ENCODE results near the gene BORCS6. TPM values are rescaled to one million over a fixed set of nuclear protein-coding genes. Genes with fewer than 3 reads are reported as not detected.
A peak's percentile ranks its signal among the peaks of the same experiment; 100 is the strongest.

Gene BORCS6
- total and polyA plus RNA-seq, 9 of the 15 experiments (the other 6 are each of a cell fraction or from before 2014, with no cell fraction given) = 0.01 to 7.4 (median 2.3) TPM

DNA sequence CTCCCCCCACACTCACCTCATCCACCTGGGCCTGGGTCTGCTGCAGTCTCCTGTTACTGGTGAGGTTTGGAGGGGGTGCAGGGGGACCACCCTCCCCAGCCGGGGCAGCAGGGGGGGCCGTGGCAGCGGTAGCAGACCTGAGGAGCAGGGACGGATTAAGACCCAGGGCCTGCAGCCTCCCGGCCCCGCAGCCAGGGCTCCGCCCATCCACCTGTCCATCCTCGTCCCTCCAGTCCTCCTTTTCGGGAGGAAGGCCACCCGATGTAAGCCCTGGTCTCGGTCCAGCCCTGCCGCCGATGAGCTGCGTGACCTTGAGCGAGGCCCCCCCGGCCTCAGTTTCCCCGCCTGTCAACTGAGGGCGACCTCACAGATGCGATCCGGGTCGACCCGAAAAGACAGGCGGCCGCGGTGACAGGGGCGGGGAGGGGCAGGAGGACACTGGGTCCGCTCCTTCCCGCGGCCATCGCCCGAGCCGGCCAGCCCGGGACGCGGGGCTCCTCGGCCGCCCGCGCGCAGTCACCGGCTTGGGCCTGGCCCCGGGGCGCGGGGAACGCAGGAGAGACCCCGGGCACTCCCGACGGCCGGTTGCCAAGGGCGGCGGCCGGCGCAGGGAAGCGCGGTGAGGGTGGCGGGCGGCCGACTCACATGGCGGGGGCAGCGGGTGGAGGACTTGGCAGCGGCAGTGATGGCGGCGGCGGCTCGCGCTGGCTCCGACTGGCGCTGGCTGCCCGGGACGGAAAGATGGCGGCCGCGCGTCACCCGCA is 27.6 kb downstream of the BORCS6 start, which contains the start of gene VAMP2 (continued):
- TF ChIP-seq CGGBP1 (CRISPR knock-in tag; IDR thresholded peaks at IDR 0.05) = no peak
- TF ChIP-seq MCM5 (IDR thresholded peaks at IDR 0.05; ENCODE audit: low read depth) = no peak
- no peak for TF ChIP-seq FOXK1 (CRISPR knock-in tag; IDR thresholded peaks at IDR 0.05; ENCODE audit: borderline replicate concordance)
- TF ChIP-seq CBFB (CRISPR knock-in tag; IDR thresholded peaks at IDR 0.05) = no peak
- no peak for TF ChIP-seq ZC3H8 (IDR thresholded peaks at IDR 0.05)
- TF ChIP-seq FOXP1 (CRISPR knock-in tag; IDR thresholded peaks at IDR 0.05) = 0 out of 2 replicates have a peak, but pooled peaks have one; percentile 60
- TF ChIP-seq ETS1 (conservative IDR thresholded peaks at IDR 0.05; ENCODE audit: control insufficient read depth, low read depth, low read length) = peak; percentile 53; the same call in 1 of the 2 replicates
- TF ChIP-seq GTF2B (IDR thresholded peaks at IDR 0.05; ENCODE audit: extremely low read depth, insufficient read length) = no peak
- peak; percentile 47; the same call in 1 of the 2 replicates for TF ChIP-seq EP400 (IDR thresholded peaks at IDR 0.05)
- no peak for TF ChIP-seq ZNF175 (CRISPR knock-in tag; IDR thresholded peaks at IDR 0.05; ENCODE audit: low read depth)
- TF ChIP-seq KLF16 (IDR thresholded peaks at IDR 0.05) = peak; percentile 90
- TF ChIP-seq ZNF143 (CRISPR knock-in tag; IDR thresholded peaks at IDR 0.05) = 0 out of 2 replicates have a peak, but pooled peaks have one; percentile 36
- no peak for TF ChIP-seq ESRRB (CRISPR knock-in tag; IDR thresholded peaks at IDR 0.05; ENCODE audit: borderline replicate concordance)
- TF ChIP-seq, protein P1, sequence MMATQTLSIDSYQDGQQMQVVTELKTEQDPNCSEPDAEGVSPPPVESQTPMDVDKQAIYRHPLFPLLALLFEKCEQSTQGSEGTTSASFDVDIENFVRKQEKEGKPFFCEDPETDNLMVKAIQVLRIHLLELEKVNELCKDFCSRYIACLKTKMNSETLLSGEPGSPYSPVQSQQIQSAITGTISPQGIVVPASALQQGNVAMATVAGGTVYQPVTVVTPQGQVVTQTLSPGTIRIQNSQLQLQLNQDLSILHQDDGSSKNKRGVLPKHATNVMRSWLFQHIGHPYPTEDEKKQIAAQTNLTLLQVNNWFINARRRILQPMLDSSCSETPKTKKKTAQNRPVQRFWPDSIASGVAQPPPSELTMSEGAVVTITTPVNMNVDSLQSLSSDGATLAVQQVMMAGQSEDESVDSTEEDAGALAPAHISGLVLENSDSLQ (IDR thresholded peaks at IDR 0.05) = peak; percentile 20; the same call in 1 of the 2 replicates
- TF ChIP-seq PRMT5 (CRISPR knock-in tag; IDR thresholded peaks at IDR 0.05) = no peak
- TF ChIP-seq CBX2 (IDR thresholded peaks at IDR 0.05; ENCODE audit: insufficient read depth, low read length, poor library complexity, severe bottlenecking) = no peak
- TF ChIP-seq YY1 (IDR thresholded peaks at IDR 0.05; ENCODE audit: borderline replicate concordance in 1 of 3, control insufficient read depth in 1 of 3, extremely low read depth in 1 of 3, insufficient read depth in 3 of 3, insufficient read length in 1 of 3, insufficient replicate concordance in 2 of 3, low read depth in 1 of 3, low read length in 2 of 3) = peak; percentile 65 to 95 (median 93)
- peak; percentile 67; the same call in 1 of the 2 replicates for TF ChIP-seq VEZF1 (CRISPR knock-in tag; IDR thresholded peaks at IDR 0.05)
- TF ChIP-seq TOE1 (IDR thresholded peaks at IDR 0.05; ENCODE audit: borderline replicate concordance) = 0 out of 2 replicates have a peak, but pooled peaks have one; percentile 15
- TF ChIP-seq TOE1 (CRISPR knock-in tag; IDR thresholded peaks at IDR 0.05; ENCODE audit: borderline replicate concordance, low read depth) = no peak
- TF ChIP-seq ZNF263 (CRISPR knock-in tag; IDR thresholded peaks at IDR 0.05; ENCODE audit: borderline replicate concordance) = peak; percentile 93
